Suppressor macrophage treated with lipopolysaccharide for 4 hours (primary cell): ENCODE measurements around the gene ERCC8.

Experiments
- DNase-seq: peaks from one replicate; pipeline ENCODE4 v3.0.0-alpha.2; 2020

The ERCC8 gene

GRCh38 chr5:60830581-60831127 is 114.2 kb downstream of the ERCC8 start:
- peak; percentile 23 for DNase-seq

GRCh38 chr5:60829490-60830266 is 115.2 kb downstream of the ERCC8 start:
- peak; percentile 15 for DNase-seq

GRCh38 chr5:60827201-60827600 is 117.7 kb downstream of the ERCC8 start:
- no peak for DNase-seq

GRCh38 chr5:60826653-60827052 is 118.2 kb downstream of the ERCC8 start:
- DNase-seq, result peak; percentile 33
